Measurements from ENCODE around the gene KBTBD6. TPM values are rescaled to one million over a fixed set of nuclear protein-coding genes. Genes with fewer than 3 reads are reported as not detected.
A peak's percentile ranks its signal among the peaks of the same experiment; 100 is the strongest.
"Not testable (repeated sequence)": the region's sequence is repeated elsewhere in the genome, so short reads cannot be mapped to it uniquely, and the experiment has no call there.

Gene KBTBD6, protein sequence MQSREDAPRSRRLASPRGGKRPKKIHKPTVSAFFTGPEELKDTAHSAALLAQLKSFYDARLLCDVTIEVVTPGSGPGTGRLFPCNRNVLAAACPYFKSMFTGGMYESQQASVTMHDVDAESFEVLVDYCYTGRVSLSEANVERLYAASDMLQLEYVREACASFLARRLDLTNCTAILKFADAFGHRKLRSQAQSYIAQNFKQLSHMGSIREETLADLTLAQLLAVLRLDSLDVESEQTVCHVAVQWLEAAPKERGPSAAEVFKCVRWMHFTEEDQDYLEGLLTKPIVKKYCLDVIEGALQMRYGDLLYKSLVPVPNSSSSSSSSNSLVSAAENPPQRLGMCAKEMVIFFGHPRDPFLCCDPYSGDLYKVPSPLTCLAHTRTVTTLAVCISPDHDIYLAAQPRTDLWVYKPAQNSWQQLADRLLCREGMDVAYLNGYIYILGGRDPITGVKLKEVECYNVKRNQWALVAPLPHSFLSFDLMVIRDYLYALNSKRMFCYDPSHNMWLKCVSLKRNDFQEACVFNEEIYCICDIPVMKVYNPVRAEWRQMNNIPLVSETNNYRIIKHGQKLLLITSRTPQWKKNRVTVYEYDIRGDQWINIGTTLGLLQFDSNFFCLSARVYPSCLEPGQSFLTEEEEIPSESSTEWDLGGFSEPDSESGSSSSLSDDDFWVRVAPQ
- 20.9 and 22.0 TPM in 2 replicates for total RNA-seq
- long read RNA-seq, full-length matches to known transcripts: 83 of 85 reads
- long read RNA-seq, partial matches to known transcripts: 0 of 85 reads
- long read RNA-seq, other reads (novel, unspliced or antisense): 2 of 85 reads

DNA sequence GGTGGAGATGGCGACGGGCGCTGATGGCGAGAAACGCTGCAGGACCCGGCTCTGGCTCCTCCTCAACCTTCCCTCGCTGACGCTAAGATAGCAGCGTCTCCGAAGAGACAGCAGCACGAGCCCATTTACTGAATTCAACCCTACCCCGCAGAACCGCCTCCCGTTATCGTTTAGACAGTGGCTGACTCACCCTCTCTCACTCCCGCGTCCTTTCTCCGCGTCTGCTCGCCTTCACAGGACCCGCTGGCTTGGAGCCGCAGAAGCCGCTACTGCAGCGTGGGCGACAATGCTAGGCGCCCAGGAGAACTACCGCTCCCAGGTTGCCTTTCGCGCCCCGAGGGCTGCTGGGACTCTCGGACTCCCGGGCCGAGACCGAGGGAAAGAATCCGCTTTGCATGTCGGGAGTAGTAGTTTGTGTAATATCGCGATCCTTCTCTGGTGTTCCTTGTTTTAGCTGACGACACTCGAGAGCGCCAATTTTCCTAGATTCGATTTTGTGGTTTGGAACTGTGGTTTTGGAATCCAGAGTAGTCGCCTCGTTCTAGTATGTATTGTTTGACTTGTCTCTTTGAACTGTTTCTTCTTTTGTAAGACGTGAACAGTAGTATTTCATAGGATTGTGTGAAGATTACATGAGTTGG lies at the start of gene KBTBD6:
Gene KBTBD6 (minus strand): TSS at position 291 of the 641 bp plus-strand sequence. CDS start 291 bp downstream, outside the sequence.
- TF ChIP-seq, protein P1, sequence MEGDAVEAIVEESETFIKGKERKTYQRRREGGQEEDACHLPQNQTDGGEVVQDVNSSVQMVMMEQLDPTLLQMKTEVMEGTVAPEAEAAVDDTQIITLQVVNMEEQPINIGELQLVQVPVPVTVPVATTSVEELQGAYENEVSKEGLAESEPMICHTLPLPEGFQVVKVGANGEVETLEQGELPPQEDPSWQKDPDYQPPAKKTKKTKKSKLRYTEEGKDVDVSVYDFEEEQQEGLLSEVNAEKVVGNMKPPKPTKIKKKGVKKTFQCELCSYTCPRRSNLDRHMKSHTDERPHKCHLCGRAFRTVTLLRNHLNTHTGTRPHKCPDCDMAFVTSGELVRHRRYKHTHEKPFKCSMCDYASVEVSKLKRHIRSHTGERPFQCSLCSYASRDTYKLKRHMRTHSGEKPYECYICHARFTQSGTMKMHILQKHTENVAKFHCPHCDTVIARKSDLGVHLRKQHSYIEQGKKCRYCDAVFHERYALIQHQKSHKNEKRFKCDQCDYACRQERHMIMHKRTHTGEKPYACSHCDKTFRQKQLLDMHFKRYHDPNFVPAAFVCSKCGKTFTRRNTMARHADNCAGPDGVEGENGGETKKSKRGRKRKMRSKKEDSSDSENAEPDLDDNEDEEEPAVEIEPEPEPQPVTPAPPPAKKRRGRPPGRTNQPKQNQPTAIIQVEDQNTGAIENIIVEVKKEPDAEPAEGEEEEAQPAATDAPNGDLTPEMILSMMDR (conservative IDR thresholded peaks at IDR 0.05): no peak
- Mint-ChIP-seq H3K4me3 (peak within 1 kb of the TSS; percentile 99), H3K27me3 (ENCODE audit: low read depth) (no peaks in the 10 kb centered on the region), H3K27ac (ENCODE audit: unreplicated experiment) (peak within 1 kb of the TSS; percentile 98), H3K9me3 (no peaks in the 10 kb centered on the region), H3K4me1 (peaks cover 48% of the 10 kb centered on the region), H3K36me3 (ENCODE audit: low read depth) (peaks cover 13% of the 10 kb centered on the region)
- peak; percentile 87 for DNase-seq (ENCODE audit: low read depth, low spot score)

DNA sequence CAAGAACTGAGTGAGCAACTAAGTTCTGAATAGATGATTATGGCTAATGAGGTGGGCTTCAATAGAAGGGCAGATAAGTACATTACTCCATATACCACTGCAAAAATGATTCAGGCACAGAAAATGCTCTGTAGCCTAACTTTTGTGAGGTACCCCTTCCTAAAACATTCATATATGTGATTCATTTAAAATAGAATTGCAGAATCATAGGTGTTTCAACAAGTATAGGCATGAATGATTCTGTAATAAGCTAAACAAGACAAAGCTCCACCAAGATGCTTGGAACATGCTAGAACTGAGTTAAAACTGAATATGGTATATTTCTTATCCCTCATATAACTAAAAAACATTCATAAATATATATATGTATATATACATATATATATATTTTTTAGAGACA lies 49.6 kb upstream of the KBTBD6 start:
- H3K4me3 Mint-ChIP-seq: no peak overlapping the region
- no peak for DNase-seq (ENCODE audit: low read depth, low spot score)
- H3K27me3 Mint-ChIP-seq (ENCODE audit: low read depth): no peaks in the 10 kb centered on the region
- H3K36me3 Mint-ChIP-seq (ENCODE audit: low read depth): no peaks in the 10 kb centered on the region
- no peak overlapping the region for H3K27ac Mint-ChIP-seq (ENCODE audit: unreplicated experiment)
- no peaks in the 10 kb centered on the region for H3K9me3 Mint-ChIP-seq
- TF ChIP-seq, protein P1 (conservative IDR thresholded peaks at IDR 0.05): no peak
- H3K4me1 Mint-ChIP-seq: no peaks in the 10 kb centered on the region

DNA sequence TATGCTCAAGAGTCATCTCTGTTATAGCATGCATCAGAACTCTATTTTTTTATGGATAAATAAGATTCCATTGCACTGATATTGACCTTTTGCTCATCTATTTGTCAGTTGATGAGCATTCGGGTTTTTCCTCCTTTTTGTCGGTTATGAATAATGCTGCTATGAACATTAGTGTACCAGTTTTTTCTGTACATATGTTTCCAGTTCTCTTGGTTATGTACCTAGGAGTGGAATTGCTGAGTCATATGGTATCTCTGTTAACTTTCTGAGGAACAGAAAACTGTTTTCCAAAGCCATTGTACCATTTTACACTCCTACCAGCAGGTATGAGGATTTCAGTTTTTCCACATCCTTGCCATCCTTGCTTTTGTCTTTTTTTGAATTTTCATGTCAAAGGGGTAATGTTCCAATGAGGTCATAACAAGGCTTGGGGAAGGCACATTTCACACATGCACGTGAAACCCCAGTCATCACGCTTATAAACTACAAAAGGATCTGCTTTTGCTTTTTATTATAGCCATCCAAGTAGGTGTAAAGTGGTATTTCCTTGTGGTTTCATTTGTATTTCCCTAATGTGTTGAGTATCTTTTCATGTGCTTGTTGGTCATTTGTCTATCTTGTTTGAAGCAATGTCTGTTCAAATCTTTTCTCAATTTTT lies 47.1 kb upstream of the KBTBD6 start:
- Mint-ChIP-seq H3K4me3 (no peak overlapping the region), H3K27ac (ENCODE audit: unreplicated experiment) (no peak overlapping the region), H3K9me3 (peaks cover 9% of the 10 kb centered on the region), H3K27me3 (ENCODE audit: low read depth) (no peaks in the 10 kb centered on the region), H3K4me1 (no peaks in the 10 kb centered on the region), H3K36me3 (ENCODE audit: low read depth) (peaks cover 4% of the 10 kb centered on the region)
- no peak for DNase-seq (ENCODE audit: low read depth, low spot score)
- TF ChIP-seq, protein P1 (conservative IDR thresholded peaks at IDR 0.05): no peak

DNA sequence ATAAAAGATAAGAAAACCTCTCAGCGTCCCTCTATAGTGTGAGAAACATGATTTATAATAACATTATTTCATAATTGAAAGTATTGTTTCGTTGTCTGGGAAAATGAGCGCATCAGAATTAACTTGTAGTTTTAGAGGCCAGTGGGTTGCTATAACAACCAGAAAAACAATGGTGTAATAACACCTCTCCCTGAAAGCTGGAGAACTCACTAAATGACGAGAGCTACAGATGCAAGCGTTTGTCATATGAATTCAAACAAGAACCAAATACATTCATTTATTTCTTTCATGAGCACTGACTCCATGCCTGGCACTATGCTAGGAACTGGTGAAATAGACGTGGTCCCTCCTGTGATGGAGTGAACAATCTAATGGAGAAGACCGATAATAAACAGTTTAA lies 45.4 kb upstream of the KBTBD6 start:
- Mint-ChIP-seq H3K9me3 (peaks cover 11% of the 10 kb centered on the region), H3K4me3 (no peak overlapping the region), H3K27ac (ENCODE audit: unreplicated experiment) (no peak overlapping the region), H3K36me3 (ENCODE audit: low read depth) (peaks cover 6% of the 10 kb centered on the region), H3K27me3 (ENCODE audit: low read depth) (no peaks in the 10 kb centered on the region), H3K4me1 (no peaks in the 10 kb centered on the region)
- DNase-seq (ENCODE audit: low read depth, low spot score): no peak
- TF ChIP-seq, protein P1 (conservative IDR thresholded peaks at IDR 0.05): no peak

DNA sequence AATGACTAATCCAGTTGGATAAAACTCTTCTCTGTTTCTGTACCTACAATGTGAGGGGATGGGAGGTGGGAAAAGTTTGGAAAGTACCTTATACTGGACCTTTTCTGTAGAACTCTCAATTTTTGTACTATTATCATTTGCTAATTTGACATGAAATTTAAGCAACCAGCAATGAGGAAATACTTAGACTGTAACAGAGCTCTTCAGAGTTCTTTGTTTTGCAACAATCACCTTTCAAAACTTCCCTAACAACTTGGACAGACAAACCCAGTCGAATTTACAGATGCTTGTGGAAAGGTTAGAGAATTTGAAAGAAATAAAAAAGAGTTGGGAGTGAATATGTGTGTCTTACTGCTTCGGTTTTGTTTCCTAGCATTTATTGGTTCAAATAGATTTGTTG lies 45.0 kb upstream of the KBTBD6 start:
- peaks cover 15% of the 10 kb centered on the region for H3K9me3 Mint-ChIP-seq
- TF ChIP-seq, protein P1 (conservative IDR thresholded peaks at IDR 0.05): no peak
- H3K27me3 Mint-ChIP-seq (ENCODE audit: low read depth): no peaks in the 10 kb centered on the region
- no peak for DNase-seq (ENCODE audit: low read depth, low spot score)
- H3K36me3 Mint-ChIP-seq (ENCODE audit: low read depth): peaks cover 6% of the 10 kb centered on the region
- no peak overlapping the region for H3K27ac Mint-ChIP-seq (ENCODE audit: unreplicated experiment)
- H3K4me3 Mint-ChIP-seq: no peak overlapping the region
- H3K4me1 Mint-ChIP-seq: no peaks in the 10 kb centered on the region

DNA sequence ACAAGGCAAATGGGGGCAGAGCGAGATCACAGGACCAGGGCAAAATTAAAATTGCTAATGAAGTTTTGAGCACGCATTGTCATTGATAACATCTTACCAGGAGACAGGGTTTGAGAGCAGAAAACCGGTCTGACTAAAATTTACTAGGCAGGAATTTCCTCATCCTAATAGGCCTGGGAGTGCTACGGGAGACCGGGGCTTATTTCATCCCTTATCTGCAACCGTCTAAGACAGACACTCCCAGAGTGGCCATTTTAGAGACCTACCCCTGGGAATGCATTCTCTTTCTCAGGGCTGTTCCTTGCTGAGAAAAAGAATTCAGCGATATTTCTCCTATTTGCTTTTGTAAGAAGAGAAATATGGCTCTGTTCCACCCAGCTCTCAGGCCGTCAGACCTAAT lies 43.0 kb upstream of the KBTBD6 start:
- H3K4me1 Mint-ChIP-seq; H3K27me3 Mint-ChIP-seq (ENCODE audit: low read depth); H3K4me3 Mint-ChIP-seq; H3K36me3 Mint-ChIP-seq (ENCODE audit: low read depth); H3K27ac Mint-ChIP-seq (ENCODE audit: unreplicated experiment); DNase-seq (ENCODE audit: low read depth, low spot score): not testable (repeated sequence)
- peaks cover 15% of the 10 kb centered on the region for H3K9me3 Mint-ChIP-seq

Data from neural crest cell (in vitro differentiated cells).